WTC11 (cell line): ENCODE results near the gene RPL31. TPM values are rescaled to one million over a fixed set of nuclear protein-coding genes. Genes with fewer than 3 reads are reported as not detected.

Experiments used
- ATAC-seq: fragments of 200-7000 bp; cut with Tn5 transposase; 2 replicates; pipeline ENCODE4 v1.10.0; 2021; ENCODE audit warnings: mild to moderate bottlenecking, moderate library complexity
- CTCF ChIA-PET: fragments of 300-600 bp; sonication (Branson Sonifier 250); formaldehyde crosslinking; loops from one replicate; lab custom pipeline; 2021; ENCODE audit warnings: antibody characterized with exemption; lab: Charles Lee
- POLR2A ChIA-PET: fragments of 350-600 bp; sonication (Branson Sonifier 250); formaldehyde crosslinking; loops from one replicate; lab custom pipeline; 2021; ENCODE audit warnings: antibody characterized with exemption; lab: Charles Lee
- DNase-seq: peaks from one replicate; pipeline ENCODE4 v3.0.0; 2021; ENCODE audit warnings: low spot score
- H3K27ac Mint-ChIP-seq: 2 replicates; pipeline ENCODE4 v1.8.0; 2021; ENCODE audit warnings: mixed read lengths
- H3K27me3 Mint-ChIP-seq: 2 replicates; pipeline ENCODE4 v1.8.0; 2021; ENCODE audit warnings: low read depth, mild to moderate bottlenecking, moderate library complexity, mixed read lengths
- H3K36me3 Mint-ChIP-seq: 2 replicates; pipeline ENCODE4 v1.8.0; 2021; ENCODE audit warnings: mixed read lengths
- H3K4me1 Mint-ChIP-seq: 2 replicates; pipeline ENCODE4 v1.8.0; 2022; ENCODE audit warnings: mixed read lengths
- H3K4me3 Mint-ChIP-seq: 2 replicates; pipeline ENCODE4 v1.8.0; 2021; ENCODE audit warnings: mild to moderate bottlenecking, moderate library complexity, mixed read lengths
- H3K9me3 Mint-ChIP-seq: 2 replicates; pipeline ENCODE4 v1.8.0; 2021; ENCODE audit warnings: mixed read lengths
- EMX1 ChIP-seq: fragments of 250-450 bp; sonication (Bioruptor Pico); IDR thresholded peaks from 2 replicates; pipeline ENCODE4 v1.8.0; 2021; ENCODE audit warnings: mild to moderate bottlenecking
- ERG ChIP-seq: fragments of 250-450 bp; sonication (Bioruptor Pico); IDR thresholded peaks from 2 replicates; pipeline ENCODE4 v1.8.0; 2021; ENCODE audit warnings: mild to moderate bottlenecking
- ETV6 ChIP-seq: sonication (generic); formaldehyde crosslinking; IDR thresholded peaks from 2 replicates; pipeline ENCODE4 v1.8.1; 2022; ENCODE audit warnings: mild to moderate bottlenecking, missing genetic modification reagents
- FOXK1 ChIP-seq: sonication (generic); formaldehyde crosslinking; IDR thresholded peaks from 2 replicates; pipeline ENCODE4 v1.8.0; 2022; ENCODE audit warnings: mild to moderate bottlenecking, moderate library complexity, missing genetic modification reagents
- FOXP1 ChIP-seq: sonication (generic); formaldehyde crosslinking; IDR thresholded peaks from 2 replicates; pipeline ENCODE4 v1.8.0; 2022; ENCODE audit warnings: missing genetic modification reagents, mild to moderate bottlenecking, moderate library complexity, borderline replicate concordance
- GABPB1 ChIP-seq: sonication (generic); formaldehyde crosslinking; IDR thresholded peaks from 2 replicates; pipeline ENCODE4 v1.8.1; 2023; ENCODE audit warnings: mild to moderate bottlenecking, missing genetic modification reagents
- HMGXB4 ChIP-seq: sonication (generic); formaldehyde crosslinking; IDR thresholded peaks from 2 replicates; pipeline ENCODE4 v1.8.1; 2023; ENCODE audit warnings: mild to moderate bottlenecking, moderate library complexity, missing genetic modification reagents
- JAZF1 ChIP-seq: fragments of 250-450 bp; sonication (Bioruptor Pico); IDR thresholded peaks from 2 replicates; pipeline ENCODE4 v1.9.0; 2021; ENCODE audit warnings: moderate library complexity, mild to moderate bottlenecking, inconsistent platforms
- JUN ChIP-seq: sonication (generic); formaldehyde crosslinking; IDR thresholded peaks from 2 replicates; pipeline ENCODE4 v1.8.0; 2023; ENCODE audit warnings: mild to moderate bottlenecking, missing genetic modification reagents
- KAT7 ChIP-seq: sonication (generic); formaldehyde crosslinking; IDR thresholded peaks from 2 replicates; pipeline ENCODE4 v1.8.1; 2023; ENCODE audit warnings: missing genetic modification reagents, mild to moderate bottlenecking, borderline replicate concordance
- NFYB ChIP-seq: sonication (generic); formaldehyde crosslinking; conservative IDR thresholded peaks from 2 replicates; pipeline ENCODE4 v1.8.0; 2022; ENCODE audit warnings: low read depth, missing genetic modification reagents
- PREB ChIP-seq: sonication (generic); formaldehyde crosslinking; IDR thresholded peaks from 2 replicates; pipeline ENCODE4 v1.8.1; 2022; ENCODE audit warnings: mild to moderate bottlenecking, missing genetic modification reagents, moderate library complexity, borderline replicate concordance
- STAT6 ChIP-seq: sonication (generic); formaldehyde crosslinking; conservative IDR thresholded peaks from 2 replicates; pipeline ENCODE4 v1.8.1; 2023; ENCODE audit warnings: mild to moderate bottlenecking, low read depth, missing genetic modification reagents, moderate library complexity
- TP53 ChIP-seq: sonication (generic); formaldehyde crosslinking; IDR thresholded peaks from 2 replicates; pipeline ENCODE4 v1.8.1; 2023; ENCODE audit warnings: mild to moderate bottlenecking, missing genetic modification reagents
- ZNF219 ChIP-seq: sonication (generic); formaldehyde crosslinking; IDR thresholded peaks from 2 replicates; pipeline ENCODE4 v1.8.0; 2023; ENCODE audit warnings: missing genetic modification reagents, mild to moderate bottlenecking, borderline replicate concordance
- total RNA-seq: library from RNA; stranded (reverse); gene quantifications from 3 replicates; pipeline ENCODE4 v1.2.3, GENCODE V29; 2021
- TF ChIP-seq, protein P1 (sequence below): sonication (generic); formaldehyde crosslinking; IDR thresholded peaks from 2 replicates; pipeline ENCODE4 v1.8.0; 2022; ENCODE audit warnings: mild to moderate bottlenecking, missing genetic modification reagents
- TF ChIP-seq, protein P2 (sequence below): fragments of 200-600 bp; IDR thresholded peaks from 2 replicates; pipeline ENCODE4 v1.8.0; 2022; ENCODE audit warnings: antibody characterized with exemption
- TF ChIP-seq, protein P3 (sequence below): sonication (generic); formaldehyde crosslinking; conservative IDR thresholded peaks from 2 replicates; pipeline ENCODE4 v1.8.1; 2022; ENCODE audit warnings: mild to moderate bottlenecking, missing genetic modification reagents
- TF ChIP-seq, protein P4 (sequence below): fragments of 250-450 bp; sonication (Bioruptor Pico); IDR thresholded peaks from 2 replicates; pipeline ENCODE4 v1.9.0; 2021; ENCODE audit warnings: mild to moderate bottlenecking

RPL31 gene
- total RNA-seq, 1 experiment from 2014 or later, result 1,590 TPM

- Mint-ChIP-seq H3K4me1 (peaks cover 7% of the 10 kb centered on the region), H3K27me3 (no peaks in the 10 kb centered on the region), H3K27ac (no peak overlapping the region), H3K9me3 (no peaks in the 10 kb centered on the region), H3K4me3 (no peak overlapping the region), H3K36me3 (peaks cover 49% of the 10 kb centered on the region)
- CTCF ChIA-PET, result interaction anchor here (0.6 to 3.6 kb wide), 27 partner anchors 9 to 400 kb away, joined by 3 to 102 read pairs (median 5); partner anchors contain the start of genes CNOT11 and TBC1D8
- TF ChIP-seq, protein P1, sequence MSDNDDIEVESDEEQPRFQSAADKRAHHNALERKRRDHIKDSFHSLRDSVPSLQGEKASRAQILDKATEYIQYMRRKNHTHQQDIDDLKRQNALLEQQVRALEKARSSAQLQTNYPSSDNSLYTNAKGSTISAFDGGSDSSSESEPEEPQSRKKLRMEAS (CRISPR knock-in tag), result peak; percentile 66
- TF ChIP-seq ETV6 (CRISPR knock-in tag), result no peak
- TF ChIP-seq, protein P2, sequence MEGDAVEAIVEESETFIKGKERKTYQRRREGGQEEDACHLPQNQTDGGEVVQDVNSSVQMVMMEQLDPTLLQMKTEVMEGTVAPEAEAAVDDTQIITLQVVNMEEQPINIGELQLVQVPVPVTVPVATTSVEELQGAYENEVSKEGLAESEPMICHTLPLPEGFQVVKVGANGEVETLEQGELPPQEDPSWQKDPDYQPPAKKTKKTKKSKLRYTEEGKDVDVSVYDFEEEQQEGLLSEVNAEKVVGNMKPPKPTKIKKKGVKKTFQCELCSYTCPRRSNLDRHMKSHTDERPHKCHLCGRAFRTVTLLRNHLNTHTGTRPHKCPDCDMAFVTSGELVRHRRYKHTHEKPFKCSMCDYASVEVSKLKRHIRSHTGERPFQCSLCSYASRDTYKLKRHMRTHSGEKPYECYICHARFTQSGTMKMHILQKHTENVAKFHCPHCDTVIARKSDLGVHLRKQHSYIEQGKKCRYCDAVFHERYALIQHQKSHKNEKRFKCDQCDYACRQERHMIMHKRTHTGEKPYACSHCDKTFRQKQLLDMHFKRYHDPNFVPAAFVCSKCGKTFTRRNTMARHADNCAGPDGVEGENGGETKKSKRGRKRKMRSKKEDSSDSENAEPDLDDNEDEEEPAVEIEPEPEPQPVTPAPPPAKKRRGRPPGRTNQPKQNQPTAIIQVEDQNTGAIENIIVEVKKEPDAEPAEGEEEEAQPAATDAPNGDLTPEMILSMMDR, result peak; percentile 79
- TF ChIP-seq FOXP1, result peak; percentile 47; the same call in 1 of the 2 replicates
- TF ChIP-seq TP53, result no peak
- TF ChIP-seq KAT7 (CRISPR knock-in tag), result no peak
- TF ChIP-seq JAZF1 (CRISPR knock-in tag), result no peak
- no peak for TF ChIP-seq PREB (CRISPR knock-in tag)
- 0 out of 2 replicates have a peak, but pooled peaks have one; percentile 33 for TF ChIP-seq EMX1
- no peak for TF ChIP-seq NFYB (CRISPR knock-in tag)
- no peak; the same call in 1 of the 2 replicates for TF ChIP-seq ERG (CRISPR knock-in tag)
- peak; percentile 100 for TF ChIP-seq GABPB1 (CRISPR knock-in tag)
- TF ChIP-seq, protein P3, sequence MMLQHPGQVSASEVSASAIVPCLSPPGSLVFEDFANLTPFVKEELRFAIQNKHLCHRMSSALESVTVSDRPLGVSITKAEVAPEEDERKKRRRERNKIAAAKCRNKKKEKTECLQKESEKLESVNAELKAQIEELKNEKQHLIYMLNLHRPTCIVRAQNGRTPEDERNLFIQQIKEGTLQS (CRISPR knock-in tag), result peak; percentile 86
- ATAC-seq (peak; percentile 90), DNase-seq (peak; percentile 66)
- POLR2A ChIA-PET, result no interaction called here
Measured at GRCh38 chr2:101038455-101039255, 36.6 kb downstream of the RPL31 start.

DNA sequence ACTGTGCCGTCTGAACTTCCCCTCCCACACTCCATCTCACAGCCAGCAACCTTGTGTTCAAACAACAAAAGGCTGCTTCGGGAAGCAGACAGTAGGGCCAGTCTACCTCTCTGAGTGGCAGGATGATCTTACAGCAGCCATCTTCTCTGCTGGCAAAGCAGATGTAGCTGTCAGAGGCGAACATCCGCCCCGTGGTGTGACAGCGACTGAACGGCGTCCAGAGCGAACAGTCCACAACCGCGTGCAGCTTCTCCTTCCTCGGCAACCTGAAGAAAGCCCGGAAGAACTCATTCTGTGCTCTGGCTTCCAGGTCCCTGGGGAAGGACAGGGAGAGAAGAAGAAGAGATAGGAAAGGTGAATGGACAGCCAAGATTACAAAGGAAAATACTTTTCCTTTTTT is 38.0 kb downstream of the RPL31 start:
- CTCF ChIA-PET, result interaction anchor here (0.9 to 1.1 kb wide), 3 partner anchors 110 to 309 kb away, joined by 3 read pairs; no protein-coding TSS in a partner anchor
- H3K36me3 Mint-ChIP-seq, result peaks cover 42% of the 10 kb centered on the region
- no peaks in the 10 kb centered on the region for H3K27me3 Mint-ChIP-seq
- no peak overlapping the region for H3K4me3 Mint-ChIP-seq
- POLR2A ChIA-PET, result no interaction called here
- H3K9me3 Mint-ChIP-seq, result no peaks in the 10 kb centered on the region
- no peak for ATAC-seq
- no peak overlapping the region for H3K27ac Mint-ChIP-seq
- peaks cover 7% of the 10 kb centered on the region for H3K4me1 Mint-ChIP-seq
- DNase-seq, result no peak
- TF ChIP-seq, protein P3 (CRISPR knock-in tag), result no peak
- TF ChIP-seq ZNF219 (CRISPR knock-in tag), result no peak
- no peak for TF ChIP-seq JAZF1 (CRISPR knock-in tag)
- TF ChIP-seq STAT6, result no peak
- no peak for TF ChIP-seq JUN (CRISPR knock-in tag)
- TF ChIP-seq FOXK1, result no peak
- no peak for TF ChIP-seq HMGXB4
- TF ChIP-seq KAT7 (CRISPR knock-in tag), result no peak
- TF ChIP-seq, protein P4, sequence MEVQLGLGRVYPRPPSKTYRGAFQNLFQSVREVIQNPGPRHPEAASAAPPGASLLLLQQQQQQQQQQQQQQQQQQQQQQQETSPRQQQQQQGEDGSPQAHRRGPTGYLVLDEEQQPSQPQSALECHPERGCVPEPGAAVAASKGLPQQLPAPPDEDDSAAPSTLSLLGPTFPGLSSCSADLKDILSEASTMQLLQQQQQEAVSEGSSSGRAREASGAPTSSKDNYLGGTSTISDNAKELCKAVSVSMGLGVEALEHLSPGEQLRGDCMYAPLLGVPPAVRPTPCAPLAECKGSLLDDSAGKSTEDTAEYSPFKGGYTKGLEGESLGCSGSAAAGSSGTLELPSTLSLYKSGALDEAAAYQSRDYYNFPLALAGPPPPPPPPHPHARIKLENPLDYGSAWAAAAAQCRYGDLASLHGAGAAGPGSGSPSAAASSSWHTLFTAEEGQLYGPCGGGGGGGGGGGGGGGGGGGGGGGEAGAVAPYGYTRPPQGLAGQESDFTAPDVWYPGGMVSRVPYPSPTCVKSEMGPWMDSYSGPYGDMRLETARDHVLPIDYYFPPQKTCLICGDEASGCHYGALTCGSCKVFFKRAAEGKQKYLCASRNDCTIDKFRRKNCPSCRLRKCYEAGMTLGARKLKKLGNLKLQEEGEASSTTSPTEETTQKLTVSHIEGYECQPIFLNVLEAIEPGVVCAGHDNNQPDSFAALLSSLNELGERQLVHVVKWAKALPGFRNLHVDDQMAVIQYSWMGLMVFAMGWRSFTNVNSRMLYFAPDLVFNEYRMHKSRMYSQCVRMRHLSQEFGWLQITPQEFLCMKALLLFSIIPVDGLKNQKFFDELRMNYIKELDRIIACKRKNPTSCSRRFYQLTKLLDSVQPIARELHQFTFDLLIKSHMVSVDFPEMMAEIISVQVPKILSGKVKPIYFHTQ (CRISPR knock-in tag), result no peak
